NCI-H146 treated with DMSO at 0.1 percent for 48 hours (cell line): ENCODE measurements around the gene TXNRD3.
A peak's percentile ranks its signal among the peaks of the same experiment; 100 is the strongest.
"Not testable (repeated sequence)": the region's sequence is repeated elsewhere in the genome, so short reads cannot be mapped to it uniquely, and the experiment has no call there.

Experiments
- DNase-seq: peaks from one replicate; lab custom pipeline; 2025; ENCODE audit not compliant: unreplicated experiment; lab: John Stamatoyannopoulos, UW

TXNRD3 gene

DNA sequence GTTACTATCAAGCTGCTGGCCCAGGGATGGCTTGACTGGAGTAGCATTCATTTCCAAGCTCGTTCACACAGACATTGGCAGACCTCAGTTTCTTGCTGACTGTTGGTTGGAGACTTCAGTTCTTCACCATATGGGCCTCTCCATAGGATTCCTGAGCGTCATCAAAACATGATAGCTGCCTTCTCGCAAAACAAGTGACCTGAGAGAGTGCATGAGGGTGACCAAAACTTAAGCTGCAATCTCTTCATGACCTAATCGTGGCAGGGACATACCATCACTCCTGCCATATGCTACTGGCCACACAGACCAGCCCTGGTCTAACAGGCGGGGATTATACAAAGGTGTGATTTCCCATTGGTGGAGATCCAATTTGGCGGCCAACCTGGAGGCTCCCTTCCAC is 50.2 kb downstream of the TXNRD3 start:
- no peak for DNase-seq

DNA sequence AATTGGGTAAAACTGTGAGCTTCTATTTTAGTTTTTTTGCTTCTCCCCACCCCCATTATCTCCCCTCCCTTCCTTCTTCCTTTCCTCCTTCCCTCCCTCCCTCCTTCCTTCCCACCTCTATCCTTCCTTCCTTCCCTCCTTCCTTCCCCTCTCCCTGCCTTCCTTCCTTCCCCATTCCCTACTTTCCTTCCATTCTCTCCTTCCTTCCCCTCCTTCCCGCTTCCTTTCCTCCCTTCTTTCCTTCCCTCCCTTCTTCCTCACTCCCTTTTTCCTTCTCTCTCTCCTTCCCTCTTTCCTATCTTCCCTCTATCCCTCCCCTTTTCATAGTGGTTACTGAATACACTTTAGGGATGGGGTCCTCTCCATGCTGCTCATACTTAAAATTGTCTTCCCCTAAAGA is 55.8 kb downstream of the TXNRD3 start:
- DNase-seq, result no peak

DNA sequence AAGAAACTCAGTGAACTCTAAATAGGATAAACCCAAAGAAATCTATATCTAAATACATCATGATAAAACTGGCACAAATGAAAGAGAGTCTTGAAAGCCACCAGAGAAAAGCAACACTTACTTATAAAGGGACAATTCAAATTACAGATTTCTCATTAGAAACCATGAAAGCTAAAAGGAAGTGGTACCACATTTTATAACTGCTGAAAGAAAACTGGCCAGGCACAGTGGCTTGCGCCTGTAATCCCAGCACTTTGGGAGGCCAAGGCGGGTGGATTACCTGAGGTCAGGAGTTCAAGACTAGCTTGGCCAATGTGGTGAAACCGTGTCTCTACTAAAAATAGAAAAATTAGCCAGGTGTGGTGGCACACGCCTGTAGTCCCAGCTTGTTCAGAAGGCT is 59.4 kb downstream of the TXNRD3 start:
- not testable (repeated sequence) for DNase-seq

DNA sequence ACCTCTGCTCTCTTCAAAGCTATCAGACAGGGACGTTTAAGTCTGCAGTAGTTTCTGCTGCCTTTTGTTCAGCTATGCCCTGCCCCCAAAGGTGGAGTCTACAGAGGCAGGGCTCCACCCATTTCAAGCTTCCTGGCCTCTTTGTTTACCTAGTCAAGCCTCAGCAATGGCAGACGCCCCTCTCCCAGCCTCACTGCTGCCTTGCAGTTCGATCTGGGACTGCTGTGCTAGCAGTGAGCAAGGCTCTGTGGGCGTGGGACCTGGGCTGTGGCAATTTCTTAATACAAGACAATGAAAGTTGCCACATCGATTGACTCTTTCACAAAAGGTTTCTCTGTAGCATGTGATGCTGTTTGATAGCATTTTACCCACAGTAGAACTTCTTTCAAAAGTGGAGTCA is 63.4 kb downstream of the TXNRD3 start:
- not testable (repeated sequence) for DNase-seq

DNA sequence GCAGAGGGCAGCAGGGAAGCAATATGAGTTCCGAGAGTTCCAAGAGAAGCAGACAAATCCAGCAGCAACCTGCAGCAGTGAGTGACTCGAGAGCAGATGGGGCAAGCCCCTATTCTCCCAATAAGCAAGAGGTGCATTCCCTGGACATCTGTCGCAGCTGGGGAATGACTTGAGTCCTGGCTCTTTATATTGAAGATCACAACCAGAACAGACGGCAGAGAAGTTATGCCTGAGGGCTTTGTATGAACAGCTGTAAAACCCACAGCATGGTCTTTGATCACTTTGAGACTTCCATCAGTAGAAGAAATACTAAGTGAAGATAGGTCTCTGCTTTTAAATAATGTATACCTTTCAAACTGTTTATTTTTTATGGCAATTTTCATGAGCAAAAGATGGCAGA is 72.6 kb downstream of the TXNRD3 start:
- DNase-seq, result peak; percentile 23

DNA sequence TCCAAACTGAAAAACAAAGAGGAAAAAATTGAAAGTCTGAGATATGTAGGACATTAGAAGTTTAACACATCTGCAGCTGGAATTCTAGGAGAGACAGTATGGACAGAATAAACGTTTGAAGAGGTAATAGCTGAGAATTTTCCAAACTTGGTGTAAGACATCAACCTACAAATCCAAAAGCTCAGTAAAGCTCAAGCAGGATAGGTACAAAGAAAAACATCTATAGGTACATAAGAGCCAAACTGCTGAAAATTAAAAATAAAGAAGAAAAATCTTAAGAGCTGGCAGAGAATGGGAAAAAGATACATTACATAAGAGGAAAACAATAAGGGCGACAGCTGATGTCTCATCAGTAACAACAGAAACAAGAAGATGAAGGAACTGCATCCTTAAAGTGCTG is 73.4 kb downstream of the TXNRD3 start:
- DNase-seq, result no peak

DNA sequence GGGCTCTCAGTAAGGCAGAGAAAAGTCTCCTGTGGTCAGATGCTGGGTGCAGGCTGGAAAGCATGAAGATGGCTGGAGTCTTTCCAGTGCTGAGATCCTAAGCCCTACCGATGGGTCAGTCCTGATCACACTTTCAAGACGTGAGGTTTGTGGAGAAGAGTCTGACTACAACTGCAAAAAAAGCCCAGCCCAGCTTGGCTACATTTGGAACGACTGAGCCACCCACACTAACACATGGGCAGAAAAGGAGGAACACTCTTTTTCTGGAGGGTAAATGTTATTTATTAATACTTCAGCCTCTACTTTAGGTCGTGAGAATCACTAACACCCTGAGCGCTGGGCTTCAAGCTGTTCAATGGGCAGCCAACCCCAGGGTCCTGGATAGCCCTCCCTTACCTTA is 74.2 kb downstream of the TXNRD3 start:
- no peak for DNase-seq

DNA sequence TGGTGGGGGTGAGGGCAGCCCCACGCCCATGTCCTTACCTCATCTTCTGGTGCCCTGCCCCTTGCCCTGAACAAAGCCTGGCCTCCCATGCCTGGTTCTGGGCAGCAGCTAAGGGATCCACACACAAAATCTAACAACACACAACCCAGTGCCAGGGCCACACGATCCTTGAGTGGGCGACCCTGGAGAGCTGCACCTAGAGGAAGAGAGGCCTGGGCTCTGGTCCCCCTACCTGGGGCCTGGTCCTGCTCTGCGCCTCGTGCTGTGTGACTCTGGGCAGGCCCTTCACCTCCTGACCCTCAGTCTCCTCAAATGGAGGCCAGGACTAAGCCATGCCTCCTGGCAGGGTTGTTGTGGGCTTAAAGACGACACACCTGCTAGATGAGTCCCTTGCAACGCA is 76.2 kb downstream of the TXNRD3 start:
- no peak for DNase-seq

DNA sequence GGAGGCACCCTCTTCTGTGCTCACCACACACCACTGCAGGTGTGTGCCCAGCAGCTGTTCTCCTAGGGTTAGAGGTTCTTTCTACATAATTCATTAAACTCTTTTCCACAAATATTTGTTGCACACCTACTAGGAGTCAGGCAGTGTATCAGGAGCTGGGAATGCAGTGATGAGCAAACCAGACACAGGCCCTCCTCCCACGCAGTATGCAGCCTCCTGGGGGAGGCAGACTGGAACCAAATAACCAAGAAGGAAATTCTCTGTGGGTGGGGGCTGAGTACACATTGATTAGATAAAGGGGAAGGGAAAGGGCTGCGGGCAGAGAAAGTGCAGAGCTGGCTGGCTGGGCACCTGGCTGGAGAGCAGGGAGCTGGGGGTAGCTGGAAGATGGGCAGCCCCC is 77.7 kb downstream of the TXNRD3 start:
- DNase-seq, result no peak

DNA sequence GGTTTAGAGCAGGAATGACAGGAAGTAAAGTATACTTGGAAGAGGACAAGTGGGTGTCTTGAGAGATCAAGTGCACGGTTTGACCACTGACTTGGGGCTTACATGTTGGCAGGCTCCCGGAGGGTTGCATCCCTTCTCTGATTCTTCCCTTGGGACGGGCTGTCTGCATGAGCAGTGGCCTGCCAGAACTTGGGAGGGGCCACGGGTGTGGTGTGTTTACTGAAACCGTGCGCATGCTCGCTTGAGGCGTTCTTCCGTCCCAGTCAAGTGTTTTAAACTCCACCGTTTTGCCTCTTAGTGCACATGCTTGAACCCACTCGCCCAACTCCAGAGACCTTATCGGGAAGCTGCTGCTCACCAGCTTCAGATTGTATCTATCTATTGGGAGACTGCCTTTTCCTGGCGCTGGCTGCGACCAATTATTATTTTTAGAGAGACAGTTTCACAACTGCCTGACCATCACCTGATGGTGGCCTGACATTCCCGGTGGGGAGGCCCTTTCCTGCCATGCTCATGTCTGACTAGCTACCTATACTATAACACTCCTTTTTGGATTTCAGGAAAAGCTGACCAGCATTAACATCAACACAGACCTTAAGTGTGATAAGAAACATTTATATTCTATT is 81.3 kb downstream of the TXNRD3 start:
- no peak for DNase-seq

DNA sequence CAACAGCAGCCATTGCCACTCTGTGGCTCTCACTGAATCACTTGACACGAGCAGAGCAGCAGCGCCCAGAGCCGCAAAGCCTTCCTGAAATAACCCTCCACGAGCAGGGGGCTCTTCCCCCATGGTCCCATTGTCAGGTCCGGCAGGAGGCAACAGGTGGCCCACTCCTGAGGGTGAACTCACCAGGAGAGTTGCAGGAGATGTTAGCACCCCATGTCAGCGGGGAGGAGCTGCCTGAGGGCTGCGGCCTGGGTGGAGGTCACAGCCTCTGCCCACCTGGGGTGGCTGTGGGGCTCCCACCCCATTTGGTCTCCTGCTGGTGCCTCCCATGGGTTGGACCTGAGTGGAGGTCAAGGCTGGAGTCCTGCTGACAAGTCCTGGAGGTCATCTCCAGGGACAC is 83.8 kb downstream of the TXNRD3 start:
- DNase-seq, result no peak

DNA sequence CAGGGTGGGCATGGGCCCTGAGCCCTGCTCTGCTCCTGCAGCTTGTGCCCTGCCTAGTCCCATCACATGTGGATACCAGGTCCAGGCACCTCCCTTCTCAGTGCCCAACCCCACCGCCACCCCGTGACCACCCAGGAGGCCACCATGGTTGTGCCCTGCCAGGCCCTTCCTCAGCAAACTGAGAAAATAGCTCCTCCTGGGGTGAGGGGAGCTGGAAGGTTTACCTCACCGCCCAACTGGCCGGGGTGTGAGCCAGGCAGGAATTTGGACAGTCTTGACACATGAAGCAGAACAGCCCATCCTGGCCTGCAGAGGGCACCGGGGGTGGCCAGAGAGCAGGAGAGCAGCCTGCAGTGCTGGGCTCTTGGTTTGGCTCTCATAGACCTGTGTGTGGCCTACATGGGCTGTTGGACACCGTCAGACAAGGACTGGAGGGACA is 84.8 kb downstream of the TXNRD3 start:
- no peak for DNase-seq

DNA sequence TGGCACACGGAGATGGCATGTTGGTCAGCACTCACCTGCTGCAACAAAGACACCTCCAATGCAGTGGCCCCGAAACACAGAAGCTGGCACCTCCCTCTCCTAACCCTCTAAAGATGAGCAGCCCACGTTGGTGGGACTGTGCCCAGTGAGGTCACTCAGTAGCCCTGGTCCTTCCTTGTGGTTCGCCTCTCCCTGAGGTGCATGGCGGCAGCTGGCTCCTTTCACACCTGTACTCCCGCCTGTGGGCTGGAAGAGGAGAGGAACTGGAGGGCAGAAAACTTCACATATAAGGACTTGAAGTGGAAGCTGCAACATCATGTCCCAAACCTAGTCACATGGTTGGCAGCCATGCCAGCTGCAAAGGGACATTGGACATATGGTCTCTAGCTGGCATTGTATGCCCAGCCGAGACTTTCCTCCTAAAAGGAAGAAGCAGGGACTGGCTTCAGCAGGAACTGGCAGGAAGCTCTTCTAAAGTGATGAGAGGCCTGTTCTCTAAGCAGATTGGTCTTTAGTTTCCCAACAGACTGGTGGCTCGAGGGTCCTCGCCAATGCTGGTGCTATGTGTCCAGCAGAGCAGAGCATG is 85.4 kb downstream of the TXNRD3 start:
- no peak for DNase-seq

DNA sequence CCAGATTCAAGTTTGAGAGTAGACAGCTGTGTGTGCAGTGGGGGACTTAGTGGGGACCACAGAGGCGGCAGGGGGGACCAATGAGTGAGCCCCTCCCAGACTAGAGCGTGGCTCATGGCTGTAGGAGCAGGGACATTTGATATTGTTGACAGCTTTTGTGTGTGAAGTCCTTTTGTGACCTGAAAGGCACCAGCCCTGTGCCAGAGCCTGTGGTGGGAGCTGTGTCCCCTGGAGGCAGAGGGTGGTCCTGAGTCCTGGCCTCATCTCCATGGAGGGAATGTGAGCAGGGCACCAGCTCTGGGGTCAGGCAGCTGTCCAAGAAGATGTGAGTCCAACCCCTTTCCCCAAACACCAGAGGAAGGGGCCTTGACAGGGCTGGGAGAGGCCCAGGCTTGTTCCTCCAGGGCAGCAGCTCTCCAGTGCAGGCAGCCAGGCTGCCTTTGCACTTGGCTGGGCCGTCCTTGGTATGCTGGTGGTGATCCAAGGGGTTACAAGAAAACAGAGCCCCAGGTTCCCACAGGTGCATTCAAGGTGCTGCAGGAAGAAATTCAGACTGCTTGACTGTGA is 86.1 kb downstream of the TXNRD3 start:
- no peak for DNase-seq

DNA sequence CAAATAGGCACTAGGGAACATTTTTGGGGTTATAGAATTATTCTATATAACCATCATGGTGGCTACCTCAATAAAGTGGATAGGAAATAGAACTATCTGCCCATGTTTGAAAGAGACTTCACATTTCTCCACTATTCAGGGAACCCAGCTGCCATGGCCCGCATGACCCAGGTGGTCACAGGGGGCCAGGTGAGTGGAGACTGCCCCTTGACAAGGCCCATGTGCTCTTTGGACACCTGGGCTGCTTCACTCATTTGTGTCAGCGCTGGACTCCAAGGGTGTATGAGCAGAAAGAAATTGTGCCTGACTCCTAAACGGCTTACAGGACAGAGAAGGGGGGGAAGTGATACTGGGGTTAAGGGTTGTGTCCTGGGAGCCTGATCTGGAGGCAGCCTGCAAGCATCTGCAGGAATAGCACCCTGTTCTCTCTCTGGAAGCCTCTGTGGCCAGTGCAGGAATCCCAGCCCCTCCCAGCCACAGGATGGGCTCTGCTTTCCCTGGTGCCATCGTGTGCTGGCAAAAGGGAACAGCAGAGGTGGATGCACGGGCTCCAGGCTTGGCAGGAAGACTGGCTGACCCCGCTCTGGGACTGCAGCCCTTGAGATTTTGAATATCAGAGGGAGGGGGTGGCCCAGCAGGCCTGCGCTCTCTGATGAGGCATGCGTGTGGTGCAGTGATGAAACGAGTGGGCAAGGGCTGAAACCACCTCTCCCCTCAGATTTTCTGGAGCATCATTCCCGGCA is 87.1 kb downstream of the TXNRD3 start:
- DNase-seq, result no peak

DNA sequence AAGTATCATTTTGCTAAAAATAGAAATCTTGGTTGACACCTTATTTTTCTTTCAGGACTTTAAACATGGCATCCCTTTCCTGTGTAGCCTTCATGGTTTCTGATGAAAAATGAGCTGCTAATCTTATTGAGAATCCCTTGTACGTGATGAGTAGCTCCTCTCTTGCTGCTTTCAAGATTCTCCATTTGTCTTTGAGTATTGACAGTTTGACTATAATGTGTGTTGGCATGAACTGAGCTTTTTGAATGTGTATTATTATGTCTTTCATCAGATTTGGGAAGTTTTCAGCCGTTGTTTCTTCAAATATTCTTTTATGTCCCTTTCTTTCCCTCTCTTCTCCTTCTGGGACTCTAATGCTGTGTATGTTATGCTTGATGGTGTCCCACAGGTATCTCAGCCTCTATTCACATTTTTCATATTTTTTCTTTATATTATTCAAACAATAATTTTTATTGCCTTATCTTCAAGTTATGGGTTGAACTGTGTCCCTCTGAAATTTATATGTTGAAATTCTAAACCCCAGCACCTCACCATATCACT is 92.1 kb downstream of the TXNRD3 start:
- DNase-seq, result no peak

DNA sequence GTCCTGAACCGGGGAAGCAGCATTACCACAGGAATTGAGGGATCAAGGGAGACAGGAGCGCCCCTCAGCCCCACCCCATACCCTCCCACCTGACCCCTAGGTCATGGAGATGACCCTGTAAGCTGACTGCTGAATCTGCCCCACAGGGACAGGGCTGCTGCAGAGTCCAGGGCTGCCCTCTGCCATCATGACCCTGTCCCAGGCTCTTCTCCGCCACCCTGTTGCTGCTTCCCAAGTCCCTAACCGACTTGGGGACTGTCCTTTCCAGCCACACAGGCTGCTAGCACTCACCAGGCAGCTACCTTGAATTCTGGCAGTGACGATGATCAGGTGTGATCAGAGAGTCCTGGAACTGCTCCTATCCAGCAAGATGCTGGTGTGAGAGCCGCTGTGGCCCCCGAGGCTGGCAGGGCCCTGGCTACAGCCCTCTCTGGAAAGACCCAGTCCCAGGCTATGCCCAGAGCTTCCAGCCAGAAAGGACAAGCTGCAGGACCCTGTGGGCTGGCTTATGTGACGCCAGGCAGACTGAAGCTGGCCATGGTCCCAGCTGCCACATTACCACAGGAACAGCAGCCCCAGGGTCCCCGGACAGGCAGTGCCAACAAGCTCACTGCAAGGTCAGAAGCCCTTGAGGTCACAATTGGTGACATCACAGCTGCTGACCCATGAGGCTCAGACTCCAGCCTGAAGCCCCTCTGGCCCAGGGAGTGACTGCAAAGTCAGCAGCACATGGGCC is 96.4 kb downstream of the TXNRD3 start, which contains the start of gene C3orf22:
Gene C3orf22 (minus strand): TSS at position 597 of the 736 bp plus-strand sequence. CDS start 5,542 bp downstream, outside the sequence.
- DNase-seq, result no peak

DNA sequence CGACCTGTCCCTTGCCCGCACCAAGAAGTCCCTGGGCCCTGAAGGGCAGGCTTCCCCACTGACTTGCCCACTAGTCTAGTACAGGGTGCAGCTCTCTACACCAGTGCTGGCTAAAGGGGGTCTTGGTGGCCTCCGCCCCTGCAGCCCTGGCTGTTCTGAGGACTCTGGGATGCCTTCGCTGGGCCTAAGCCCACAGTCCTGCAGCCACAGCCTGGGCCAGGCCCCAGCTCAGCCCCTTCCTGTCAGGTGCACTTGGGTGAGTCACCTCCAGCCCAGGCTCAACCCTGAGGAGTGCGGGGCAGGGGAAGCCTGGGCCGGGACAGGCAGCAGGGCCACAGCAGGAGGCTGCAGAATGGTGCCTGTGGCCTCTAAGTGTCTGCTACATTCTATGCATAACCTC is 97.2 kb downstream of the TXNRD3 start:
- DNase-seq, result no peak

DNA sequence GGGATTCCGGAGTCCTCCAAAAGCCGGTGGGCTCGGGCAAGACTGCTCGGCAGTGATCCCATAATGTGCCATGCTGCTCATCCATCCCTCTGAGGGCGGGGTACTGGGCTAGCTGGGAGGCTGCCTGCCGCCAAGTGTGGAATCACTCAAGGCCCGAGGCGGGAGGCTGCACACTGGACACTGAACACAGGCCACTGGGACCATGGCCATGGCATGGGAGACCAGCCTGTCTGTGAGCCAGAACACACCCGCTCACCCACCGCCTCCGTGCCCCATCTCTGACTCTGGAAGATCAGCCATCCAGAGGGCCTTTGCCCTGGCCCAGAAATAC is 97.5 kb downstream of the TXNRD3 start:
- no peak for DNase-seq
